Skin of body (tissue), 3 donors: ENCODE results near the gene BPNT1. TPM values are rescaled to one million over a fixed set of nuclear protein-coding genes. Genes with fewer than 3 reads are reported as not detected.

ENCODE experiments used
- DNase-seq: peaks from one replicate; lab custom pipeline; 2025; lab: John Stamatoyannopoulos, UW
- small RNA-seq: library from RNA; depleted of rRNA; stranded (forward); fragments of <200 nt; gene quantifications from one replicate; pipeline ENCODE3, GENCODE V24; 2014; ENCODE audit warnings: low replicate concordance
- total RNA-seq: library from RNA; depleted of rRNA; stranded (reverse); fragments of >200 nt; gene quantifications from one replicate; pipeline ENCODE4 v1.2.3, GENCODE V29; 2014

The BPNT1 gene
- total RNA-seq, 1 donor from 2014 or later: 11.3 TPM

DNA sequence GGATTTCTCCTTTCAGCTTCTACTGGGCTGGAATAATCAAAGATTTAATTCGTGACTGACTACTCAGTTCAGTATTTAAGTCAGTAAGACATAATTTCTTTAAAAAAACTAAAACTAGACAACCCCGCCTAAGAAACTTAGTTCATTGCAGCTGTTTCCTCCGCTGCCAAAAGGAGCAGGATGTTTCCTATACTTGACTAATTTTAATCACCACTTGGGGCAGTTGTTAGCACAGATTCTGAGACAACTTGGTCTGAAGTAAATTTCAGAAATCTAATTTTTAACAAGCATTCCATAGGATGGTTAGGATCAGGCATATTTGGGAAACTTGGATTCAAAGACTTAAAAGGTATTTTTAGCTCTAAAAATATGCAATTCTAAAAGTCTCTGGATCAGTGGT is 77.3 kb downstream of the BPNT1 start:
- DNase-seq: peak; percentile 7

- no peak for DNase-seq
These were observed 78.0 kb downstream of the BPNT1 start for GRCh38 chr1:220011620-220012019.

Small RNAs within 50 kb of the gene (small RNA-seq; reads per million reads assigned to genes)
- gene MIR194-1 (0.69 reads per million, percentile 72 among the genes with 10 or more reads in this experiment), gene MIR215 (21.7 reads per million, percentile 94 among the genes with 10 or more reads in this experiment)

Other genes starting within 250 kb of the BPNT1 start
- 0.49 TPM for gene SLC30A10, start 161.2 kb downstream of the BPNT1 start, total RNA-seq
- 92.4 TPM for gene EPRS1, start 43.3 kb downstream of the BPNT1 start, total RNA-seq
- gene IARS2, start 4.3 kb upstream of the BPNT1 start, total RNA-seq: 70.9 TPM
- gene RAB3GAP2, start 182.7 kb upstream of the BPNT1 start, total RNA-seq: 35.5 TPM